Fibroblast of pulmonary artery (primary cell): ENCODE measurements around the gene ZNF362.

Experiments
- DNase-seq: peaks from one replicate; pipeline ENCODE4 v3.0.0-alpha.2; 2010; ENCODE audit warnings: low read depth
- H3K4me3 ChIP-seq: replicated peaks from 2 replicates; pipeline ENCODE4 v1.5.1; 2011; ENCODE audit warnings: low read depth, mild to moderate bottlenecking, control low read depth, low read length, moderate library complexity
- TF ChIP-seq, protein P1 (sequence below): IDR thresholded peaks from 2 replicates; pipeline ENCODE4 v1.5.1; 2011; ENCODE audit warnings: mild to moderate bottlenecking, control low read depth, low read length, inconsistent platforms; ENCODE audit errors: missing control alignments

Gene ZNF362

DNA sequence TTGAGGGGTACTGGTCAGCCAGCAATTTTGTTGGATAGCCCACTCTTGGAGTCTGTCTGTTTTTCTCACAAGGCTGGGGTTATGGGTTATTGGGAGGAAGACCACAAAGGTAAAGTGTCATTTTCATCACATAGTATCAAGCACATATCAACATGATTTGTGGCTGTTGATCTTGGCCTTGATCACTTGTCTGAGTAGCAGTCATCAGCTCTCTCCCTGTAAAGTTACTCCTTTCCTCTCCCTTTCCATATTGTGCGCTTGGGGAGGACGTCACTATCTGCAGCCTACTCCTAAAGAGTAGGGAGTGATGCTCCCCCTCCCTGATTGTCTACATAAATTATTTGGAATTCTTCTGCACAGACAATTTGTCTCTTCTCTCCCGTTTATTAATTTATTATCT, 1.8 kb upstream of the ZNF362 start:
- TF ChIP-seq, protein P1, sequence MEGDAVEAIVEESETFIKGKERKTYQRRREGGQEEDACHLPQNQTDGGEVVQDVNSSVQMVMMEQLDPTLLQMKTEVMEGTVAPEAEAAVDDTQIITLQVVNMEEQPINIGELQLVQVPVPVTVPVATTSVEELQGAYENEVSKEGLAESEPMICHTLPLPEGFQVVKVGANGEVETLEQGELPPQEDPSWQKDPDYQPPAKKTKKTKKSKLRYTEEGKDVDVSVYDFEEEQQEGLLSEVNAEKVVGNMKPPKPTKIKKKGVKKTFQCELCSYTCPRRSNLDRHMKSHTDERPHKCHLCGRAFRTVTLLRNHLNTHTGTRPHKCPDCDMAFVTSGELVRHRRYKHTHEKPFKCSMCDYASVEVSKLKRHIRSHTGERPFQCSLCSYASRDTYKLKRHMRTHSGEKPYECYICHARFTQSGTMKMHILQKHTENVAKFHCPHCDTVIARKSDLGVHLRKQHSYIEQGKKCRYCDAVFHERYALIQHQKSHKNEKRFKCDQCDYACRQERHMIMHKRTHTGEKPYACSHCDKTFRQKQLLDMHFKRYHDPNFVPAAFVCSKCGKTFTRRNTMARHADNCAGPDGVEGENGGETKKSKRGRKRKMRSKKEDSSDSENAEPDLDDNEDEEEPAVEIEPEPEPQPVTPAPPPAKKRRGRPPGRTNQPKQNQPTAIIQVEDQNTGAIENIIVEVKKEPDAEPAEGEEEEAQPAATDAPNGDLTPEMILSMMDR: no peak
- H3K4me3 ChIP-seq: no peak overlapping the region
- DNase-seq: no peak

- H3K4me3 ChIP-seq: peak overlapping the region; percentile 25
- peak; percentile 29 for DNase-seq
- TF ChIP-seq, protein P1: no peak
Measured at GRCh38 chr1:33255347-33256220, 708 bp upstream of the ZNF362 start.

GRCh38 chr1:33256221-33256470, 146 bp upstream of the ZNF362 start:
- H3K4me3 ChIP-seq: peak overlapping the region; percentile 82
- TF ChIP-seq, protein P1: no peak
- no peak for DNase-seq

GRCh38 chr1:33257207-33257771, 997 bp downstream of the ZNF362 start:
- peak overlapping the region; percentile 82 for H3K4me3 ChIP-seq
- DNase-seq: no peak
- TF ChIP-seq, protein P1: no peak

GRCh38 chr1:33257772-33258712, 1.8 kb downstream of the ZNF362 start:
- H3K4me3 ChIP-seq: peak overlapping the region; percentile 82
- TF ChIP-seq, protein P1: no peak
- DNase-seq: no peak

DNA sequence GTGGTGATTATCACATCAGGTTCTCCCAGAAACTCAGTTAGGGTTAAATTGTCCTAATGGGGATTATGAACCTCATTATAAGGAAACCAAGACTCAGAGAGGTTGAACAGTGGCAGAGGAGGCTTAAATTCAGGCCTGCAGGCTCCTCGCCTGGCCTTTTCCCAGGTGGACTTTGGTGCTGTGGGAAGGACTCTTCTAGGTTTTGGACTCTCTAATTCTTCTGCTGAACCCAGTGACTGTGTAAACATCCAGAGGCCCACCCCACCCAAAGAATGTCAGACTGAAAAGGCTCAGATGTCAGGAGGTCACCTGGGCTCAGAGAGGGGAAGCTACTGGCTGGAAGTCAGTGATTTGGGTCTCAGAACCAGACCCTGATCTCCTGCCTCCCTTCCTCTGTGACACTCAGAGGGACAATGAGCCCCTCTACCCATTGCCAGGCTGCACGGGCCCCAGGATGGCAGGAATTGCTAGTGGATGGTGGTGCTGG, 2.5 kb downstream of the ZNF362 start:
- TF ChIP-seq, protein P1: no peak
- DNase-seq: no peak
- H3K4me3 ChIP-seq: no peak overlapping the region
